HepG2 (cell line): ENCODE results near the gene CKAP5. TPM values are rescaled to one million over a fixed set of nuclear protein-coding genes. Genes with fewer than 3 reads are reported as not detected.
A peak's percentile ranks its signal among the peaks of the same experiment; 100 is the strongest.

Experiments used
- BCL6 ChIP-seq: IDR thresholded peaks from 2 replicates; pipeline ENCODE4 v1.6.1; 2016; ENCODE audit warnings: missing genetic modification reagents, missing compliant biosample characterization
- GABPB1 ChIP-seq: IDR thresholded peaks from 2 replicates; pipeline ENCODE4 v1.6.1; 2016; ENCODE audit warnings: mild to moderate bottlenecking, missing genetic modification reagents, moderate library complexity, missing compliant biosample characterization
- MEIS2 ChIP-seq: sonication (generic); formaldehyde crosslinking; IDR thresholded peaks from 2 replicates; pipeline ENCODE4 v1.9.0; 2021; ENCODE audit warnings: mild to moderate bottlenecking, missing genetic modification reagents
- PCBP2 ChIP-seq: fragments of 200-400 bp; formaldehyde crosslinking; optimal IDR thresholded peaks from 2 replicates; pipeline ENCODE3; 2018; ENCODE audit warnings: low read length, low read depth; ENCODE audit not compliant: poor library complexity, severe bottlenecking
- PHF21A ChIP-seq: sonication (generic); formaldehyde crosslinking; IDR thresholded peaks from 2 replicates; pipeline ENCODE4 v1.5.0; 2020; ENCODE audit warnings: mild to moderate bottlenecking, missing genetic modification reagents
- PLRG1 ChIP-seq: fragments of 450-650 bp; conservative IDR thresholded peaks from 2 replicates; pipeline ENCODE4 v1.6.1; 2016
- TBX2 ChIP-seq: sonication (generic); formaldehyde crosslinking; IDR thresholded peaks from 2 replicates; pipeline ENCODE4 v1.5.0; 2020; ENCODE audit warnings: missing genetic modification reagents, mild to moderate bottlenecking, borderline replicate concordance
- ZNF644 ChIP-seq: IDR thresholded peaks from 2 replicates; pipeline ENCODE4 v1.6.1; 2016; ENCODE audit warnings: low read depth
- ZNF75D ChIP-seq: sonication (generic); formaldehyde crosslinking; IDR thresholded peaks from 2 replicates; pipeline ENCODE4 v1.8.1; 2023; ENCODE audit warnings: missing genetic modification reagents, mild to moderate bottlenecking, borderline replicate concordance
- polyA plus RNA-seq, 8 experiments: library from polyadenylated mRNA; depleted of rRNA in 3 of 8; stranded (reverse) in 7 of 8; unstranded in 1 of 8; fragments of >200 nt; fragmentation: Illumina TruSeq in 4 of 8; extraction: Trizol in 4 of 8; gene quantifications; 2 replicates each; pipeline versions ENCODE4 v1.2.1 to v1.2.3, GENCODE V29; 2011 to 2016; ENCODE audit warnings: low read depth in 4 of 8, missing spikeins in 1 of 8, mixed read lengths in 1 of 8; ENCODE audit not compliant: insufficient read depth in 1 of 8
- total RNA-seq, 5 experiments: library from RNA; depleted of rRNA; stranded (reverse); fragments of >200 nt; fragmentation: Illumina TruSeq; extraction: Trizol; gene quantifications; 2 replicates each; pipeline ENCODE4 v1.2.3, GENCODE V29; 2016; ENCODE audit warnings: low read depth in 1 of 5
- TF ChIP-seq, protein P1 (sequence below): IDR thresholded peaks from 2 replicates; pipeline ENCODE4 v1.6.1; 2016; ENCODE audit warnings: mild to moderate bottlenecking
- TF ChIP-seq, protein P2 (sequence below): IDR thresholded peaks from 2 replicates; pipeline ENCODE4 v1.4.0; 2020; ENCODE audit warnings: mild to moderate bottlenecking, missing genetic modification reagents
- TF ChIP-seq, protein P3 (sequence below): sonication (generic); formaldehyde crosslinking; IDR thresholded peaks from 2 replicates; pipeline ENCODE4 v1.4.0; 2020; ENCODE audit warnings: missing genetic modification reagents
- TF ChIP-seq, protein P4 (sequence below): sonication (generic); formaldehyde crosslinking; IDR thresholded peaks from 2 replicates; pipeline ENCODE4 v1.5.0; 2020; ENCODE audit warnings: mild to moderate bottlenecking, missing genetic modification reagents
- TF ChIP-seq, protein P5 (sequence below): sonication (generic); formaldehyde crosslinking; IDR thresholded peaks from 2 replicates; pipeline ENCODE4 v1.8.1; 2022; ENCODE audit warnings: mild to moderate bottlenecking, missing genetic modification reagents
- TF ChIP-seq, protein P6 (sequence below): sonication (generic); formaldehyde crosslinking; IDR thresholded peaks from 2 replicates; pipeline ENCODE4 v1.5.0; 2020; ENCODE audit warnings: missing genetic modification reagents, mild to moderate bottlenecking, borderline replicate concordance

Gene CKAP5
- total and polyA plus RNA-seq, 2 of the 13 experiments (the other 11 are each of a cell fraction or from before 2014, with no cell fraction given), result 79.2 to 103 TPM

DNA sequence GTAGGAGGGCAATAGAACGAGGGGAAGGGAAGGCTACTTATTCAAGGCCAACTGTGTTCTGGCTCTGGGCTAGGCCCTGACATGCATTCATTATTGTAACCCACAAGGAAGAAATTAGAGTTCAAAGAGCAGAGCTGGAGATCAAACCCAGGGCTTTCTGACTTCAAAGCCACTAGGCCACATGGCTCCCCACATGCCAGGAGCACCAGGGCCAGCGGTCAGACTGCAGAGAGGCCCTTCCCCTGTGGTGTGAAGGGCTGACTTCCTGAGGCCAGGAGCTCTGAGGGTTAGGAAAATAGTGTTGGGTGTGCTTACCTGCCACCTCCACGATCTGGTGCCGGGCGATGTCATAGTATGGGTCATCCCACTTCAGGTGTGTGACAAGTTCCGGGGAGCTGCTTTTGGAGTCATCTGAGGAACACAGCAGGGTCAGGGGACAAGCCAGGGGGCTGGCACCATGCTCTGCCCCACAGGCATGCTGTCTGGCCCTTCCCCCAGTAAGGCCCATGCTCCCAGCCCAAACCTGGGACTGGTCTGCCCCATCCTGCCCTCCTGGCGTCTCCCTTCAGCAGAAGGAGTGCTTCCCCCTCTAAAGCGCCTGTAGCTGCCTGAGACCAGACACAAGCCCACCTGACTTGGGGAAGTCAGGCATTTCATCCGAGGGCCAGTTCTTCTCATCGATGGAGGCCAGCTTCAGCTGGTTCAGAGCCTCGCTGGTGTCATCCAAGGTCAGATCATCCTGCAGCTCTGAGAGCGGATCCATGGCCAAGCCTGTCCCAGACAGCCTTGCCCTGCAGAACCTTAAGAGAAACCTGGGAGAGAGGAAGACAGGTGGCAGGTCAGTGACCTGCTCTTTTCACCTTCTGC, 150.5 kb downstream of the CKAP5 start (continued):
- TF ChIP-seq, protein P1, sequence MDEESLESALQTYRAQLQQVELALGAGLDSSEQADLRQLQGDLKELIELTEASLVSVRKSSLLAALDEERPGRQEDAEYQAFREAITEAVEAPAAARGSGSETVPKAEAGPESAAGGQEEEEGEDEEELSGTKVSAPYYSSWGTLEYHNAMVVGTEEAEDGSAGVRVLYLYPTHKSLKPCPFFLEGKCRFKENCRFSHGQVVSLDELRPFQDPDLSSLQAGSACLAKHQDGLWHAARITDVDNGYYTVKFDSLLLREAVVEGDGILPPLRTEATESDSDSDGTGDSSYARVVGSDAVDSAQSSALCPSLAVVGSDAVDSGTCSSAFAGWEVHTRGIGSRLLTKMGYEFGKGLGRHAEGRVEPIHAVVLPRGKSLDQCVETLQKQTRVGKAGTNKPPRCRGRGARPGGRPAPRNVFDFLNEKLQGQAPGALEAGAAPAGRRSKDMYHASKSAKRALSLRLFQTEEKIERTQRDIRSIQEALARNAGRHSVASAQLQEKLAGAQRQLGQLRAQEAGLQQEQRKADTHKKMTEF (CRISPR knock-in tag), result peak; percentile 67; the same call in 1 of the 2 replicates
- TF ChIP-seq, protein P2, sequence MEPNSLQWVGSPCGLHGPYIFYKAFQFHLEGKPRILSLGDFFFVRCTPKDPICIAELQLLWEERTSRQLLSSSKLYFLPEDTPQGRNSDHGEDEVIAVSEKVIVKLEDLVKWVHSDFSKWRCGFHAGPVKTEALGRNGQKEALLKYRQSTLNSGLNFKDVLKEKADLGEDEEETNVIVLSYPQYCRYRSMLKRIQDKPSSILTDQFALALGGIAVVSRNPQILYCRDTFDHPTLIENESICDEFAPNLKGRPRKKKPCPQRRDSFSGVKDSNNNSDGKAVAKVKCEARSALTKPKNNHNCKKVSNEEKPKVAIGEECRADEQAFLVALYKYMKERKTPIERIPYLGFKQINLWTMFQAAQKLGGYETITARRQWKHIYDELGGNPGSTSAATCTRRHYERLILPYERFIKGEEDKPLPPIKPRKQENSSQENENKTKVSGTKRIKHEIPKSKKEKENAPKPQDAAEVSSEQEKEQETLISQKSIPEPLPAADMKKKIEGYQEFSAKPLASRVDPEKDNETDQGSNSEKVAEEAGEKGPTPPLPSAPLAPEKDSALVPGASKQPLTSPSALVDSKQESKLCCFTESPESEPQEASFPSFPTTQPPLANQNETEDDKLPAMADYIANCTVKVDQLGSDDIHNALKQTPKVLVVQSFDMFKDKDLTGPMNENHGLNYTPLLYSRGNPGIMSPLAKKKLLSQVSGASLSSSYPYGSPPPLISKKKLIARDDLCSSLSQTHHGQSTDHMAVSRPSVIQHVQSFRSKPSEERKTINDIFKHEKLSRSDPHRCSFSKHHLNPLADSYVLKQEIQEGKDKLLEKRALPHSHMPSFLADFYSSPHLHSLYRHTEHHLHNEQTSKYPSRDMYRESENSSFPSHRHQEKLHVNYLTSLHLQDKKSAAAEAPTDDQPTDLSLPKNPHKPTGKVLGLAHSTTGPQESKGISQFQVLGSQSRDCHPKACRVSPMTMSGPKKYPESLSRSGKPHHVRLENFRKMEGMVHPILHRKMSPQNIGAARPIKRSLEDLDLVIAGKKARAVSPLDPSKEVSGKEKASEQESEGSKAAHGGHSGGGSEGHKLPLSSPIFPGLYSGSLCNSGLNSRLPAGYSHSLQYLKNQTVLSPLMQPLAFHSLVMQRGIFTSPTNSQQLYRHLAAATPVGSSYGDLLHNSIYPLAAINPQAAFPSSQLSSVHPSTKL (CRISPR knock-in tag), result peak; percentile 80
- TF ChIP-seq TBX2 (CRISPR knock-in tag), result peak; percentile 84
- peak; percentile 32; the same call in 1 of the 2 replicates for TF ChIP-seq BCL6
- peak; percentile 69 for TF ChIP-seq PHF21A (CRISPR knock-in tag)
- TF ChIP-seq PLRG1, result no peak
- peak; percentile 68; the same call in 1 of the 2 replicates for TF ChIP-seq ZNF75D (CRISPR knock-in tag)
- TF ChIP-seq PCBP2, result no peak
- TF ChIP-seq MEIS2 (CRISPR knock-in tag), result peak; percentile 66
- TF ChIP-seq, protein P3, sequence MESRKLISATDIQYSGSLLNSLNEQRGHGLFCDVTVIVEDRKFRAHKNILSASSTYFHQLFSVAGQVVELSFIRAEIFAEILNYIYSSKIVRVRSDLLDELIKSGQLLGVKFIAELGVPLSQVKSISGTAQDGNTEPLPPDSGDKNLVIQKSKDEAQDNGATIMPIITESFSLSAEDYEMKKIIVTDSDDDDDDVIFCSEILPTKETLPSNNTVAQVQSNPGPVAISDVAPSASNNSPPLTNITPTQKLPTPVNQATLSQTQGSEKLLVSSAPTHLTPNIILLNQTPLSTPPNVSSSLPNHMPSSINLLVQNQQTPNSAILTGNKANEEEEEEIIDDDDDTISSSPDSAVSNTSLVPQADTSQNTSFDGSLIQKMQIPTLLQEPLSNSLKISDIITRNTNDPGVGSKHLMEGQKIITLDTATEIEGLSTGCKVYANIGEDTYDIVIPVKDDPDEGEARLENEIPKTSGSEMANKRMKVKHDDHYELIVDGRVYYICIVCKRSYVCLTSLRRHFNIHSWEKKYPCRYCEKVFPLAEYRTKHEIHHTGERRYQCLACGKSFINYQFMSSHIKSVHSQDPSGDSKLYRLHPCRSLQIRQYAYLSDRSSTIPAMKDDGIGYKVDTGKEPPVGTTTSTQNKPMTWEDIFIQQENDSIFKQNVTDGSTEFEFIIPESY (CRISPR knock-in tag), result peak; percentile 69
- peak; percentile 57 for TF ChIP-seq GABPB1 (CRISPR knock-in tag)
- TF ChIP-seq, protein P4, sequence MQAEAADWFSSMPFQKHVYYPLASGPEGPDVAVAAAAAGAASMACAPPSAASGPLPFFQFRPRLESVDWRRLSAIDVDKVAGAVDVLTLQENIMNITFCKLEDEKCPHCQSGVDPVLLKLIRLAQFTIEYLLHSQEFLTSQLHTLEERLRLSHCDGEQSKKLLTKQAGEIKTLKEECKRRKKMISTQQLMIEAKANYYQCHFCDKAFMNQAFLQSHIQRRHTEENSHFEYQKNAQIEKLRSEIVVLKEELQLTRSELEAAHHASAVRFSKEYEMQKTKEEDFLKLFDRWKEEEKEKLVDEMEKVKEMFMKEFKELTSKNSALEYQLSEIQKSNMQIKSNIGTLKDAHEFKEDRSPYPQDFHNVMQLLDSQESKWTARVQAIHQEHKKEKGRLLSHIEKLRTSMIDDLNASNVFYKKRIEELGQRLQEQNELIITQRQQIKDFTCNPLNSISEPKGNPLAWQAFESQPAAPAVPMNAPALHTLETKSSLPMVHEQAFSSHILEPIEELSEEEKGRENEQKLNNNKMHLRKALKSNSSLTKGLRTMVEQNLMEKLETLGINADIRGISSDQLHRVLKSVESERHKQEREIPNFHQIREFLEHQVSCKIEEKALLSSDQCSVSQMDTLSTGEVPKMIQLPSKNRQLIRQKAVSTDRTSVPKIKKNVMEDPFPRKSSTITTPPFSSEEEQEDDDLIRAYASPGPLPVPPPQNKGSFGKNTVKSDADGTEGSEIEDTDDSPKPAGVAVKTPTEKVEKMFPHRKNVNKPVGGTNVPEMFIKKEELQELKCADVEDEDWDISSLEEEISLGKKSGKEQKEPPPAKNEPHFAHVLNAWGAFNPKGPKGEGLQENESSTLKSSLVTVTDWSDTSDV, result 0 out of 2 replicates have a peak, but pooled peaks have one; percentile 58
- TF ChIP-seq, protein P5, sequence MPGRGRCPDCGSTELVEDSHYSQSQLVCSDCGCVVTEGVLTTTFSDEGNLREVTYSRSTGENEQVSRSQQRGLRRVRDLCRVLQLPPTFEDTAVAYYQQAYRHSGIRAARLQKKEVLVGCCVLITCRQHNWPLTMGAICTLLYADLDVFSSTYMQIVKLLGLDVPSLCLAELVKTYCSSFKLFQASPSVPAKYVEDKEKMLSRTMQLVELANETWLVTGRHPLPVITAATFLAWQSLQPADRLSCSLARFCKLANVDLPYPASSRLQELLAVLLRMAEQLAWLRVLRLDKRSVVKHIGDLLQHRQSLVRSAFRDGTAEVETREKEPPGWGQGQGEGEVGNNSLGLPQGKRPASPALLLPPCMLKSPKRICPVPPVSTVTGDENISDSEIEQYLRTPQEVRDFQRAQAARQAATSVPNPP, result no peak
- TF ChIP-seq ZNF644 (CRISPR knock-in tag), result peak; percentile 69; the same call in 1 of the 2 replicates
- TF ChIP-seq, protein P6, sequence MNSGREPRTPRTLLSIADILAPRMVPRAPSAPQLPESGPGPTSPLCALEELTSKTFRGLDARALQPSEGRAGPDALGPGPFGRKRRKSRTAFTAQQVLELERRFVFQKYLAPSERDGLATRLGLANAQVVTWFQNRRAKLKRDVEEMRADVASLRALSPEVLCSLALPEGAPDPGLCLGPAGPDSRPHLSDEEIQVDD (CRISPR knock-in tag), result peak; percentile 40; the same call in 1 of the 2 replicates
